Mammary epithelial cell (primary cell): ENCODE results near the gene CDH13.

Experiments used
- EZH2 ChIP-seq: IDR thresholded peaks from 2 replicates; pipeline ENCODE4 v1.6.1; 2012; ENCODE audit warnings: low read length, inconsistent platforms, borderline replicate concordance
- TF ChIP-seq, protein P1 (sequence below), 2 donors: IDR thresholded peaks in 1 of 2; conservative IDR thresholded peaks in 1 of 2; 2 replicates each; pipeline ENCODE4 v1.5.1; 2011 to 2012; ENCODE audit warnings: inconsistent platforms in 2 of 2, low read length in 2 of 2, mild to moderate bottlenecking in 2 of 2, control low read depth in 1 of 2, low read depth in 1 of 2; ENCODE audit not compliant: insufficient read depth in 1 of 2; ENCODE audit errors: extremely low read depth in 1 of 2

GRCh38 chr16:83095941-83096692 is 469.3 kb downstream of the CDH13 start:
- TF ChIP-seq, protein P1, sequence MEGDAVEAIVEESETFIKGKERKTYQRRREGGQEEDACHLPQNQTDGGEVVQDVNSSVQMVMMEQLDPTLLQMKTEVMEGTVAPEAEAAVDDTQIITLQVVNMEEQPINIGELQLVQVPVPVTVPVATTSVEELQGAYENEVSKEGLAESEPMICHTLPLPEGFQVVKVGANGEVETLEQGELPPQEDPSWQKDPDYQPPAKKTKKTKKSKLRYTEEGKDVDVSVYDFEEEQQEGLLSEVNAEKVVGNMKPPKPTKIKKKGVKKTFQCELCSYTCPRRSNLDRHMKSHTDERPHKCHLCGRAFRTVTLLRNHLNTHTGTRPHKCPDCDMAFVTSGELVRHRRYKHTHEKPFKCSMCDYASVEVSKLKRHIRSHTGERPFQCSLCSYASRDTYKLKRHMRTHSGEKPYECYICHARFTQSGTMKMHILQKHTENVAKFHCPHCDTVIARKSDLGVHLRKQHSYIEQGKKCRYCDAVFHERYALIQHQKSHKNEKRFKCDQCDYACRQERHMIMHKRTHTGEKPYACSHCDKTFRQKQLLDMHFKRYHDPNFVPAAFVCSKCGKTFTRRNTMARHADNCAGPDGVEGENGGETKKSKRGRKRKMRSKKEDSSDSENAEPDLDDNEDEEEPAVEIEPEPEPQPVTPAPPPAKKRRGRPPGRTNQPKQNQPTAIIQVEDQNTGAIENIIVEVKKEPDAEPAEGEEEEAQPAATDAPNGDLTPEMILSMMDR (conservative IDR thresholded peaks at IDR 0.05 in 1 of 2, IDR thresholded peaks at IDR 0.05 in 1 of 2; ENCODE audit: extremely low read depth in 1 of 2, insufficient read depth in 1 of 2, low read depth in 1 of 2, low read length in 2 of 2) = no peak
- no peak for TF ChIP-seq EZH2
